GM12878 (cell line): Measurements from ENCODE around the gene TMEM44.

Source experiments
- ASH2L ChIP-seq: fragments of 300-600, 200-600 bp; sonication (generic); IDR thresholded peaks from 2 replicates; pipeline ENCODE4 v1.6.1; 2017; ENCODE audit warnings: low read depth, mild to moderate bottlenecking, borderline replicate concordance
- CHD2 ChIP-seq: IDR thresholded peaks from 2 replicates; pipeline ENCODE4 v1.6.1; 2011; ENCODE audit warnings: low read depth, low read length, improper control_type of control experiment, borderline replicate concordance
- HDAC6 ChIP-seq: fragments of 200-600 bp; sonication (generic); IDR thresholded peaks from one replicate; pipeline ENCODE4 v1.8.0; 2017; ENCODE audit warnings: antibody characterized with exemption; ENCODE audit not compliant: unreplicated experiment
- NFIC ChIP-seq: IDR thresholded peaks from 2 replicates; pipeline ENCODE4 v1.6.1; 2012; ENCODE audit warnings: low read depth, mild to moderate bottlenecking, inconsistent platforms, low read length, moderate library complexity
- POLR2A ChIP-seq: IDR thresholded peaks from 2 replicates; pipeline ENCODE4 v1.6.1; 2011; ENCODE audit warnings: low read depth, mild to moderate bottlenecking, low read length
- POLR2AphosphoS5 ChIP-seq: IDR thresholded peaks from 2 replicates; pipeline ENCODE4 v1.6.1; 2011; ENCODE audit warnings: mild to moderate bottlenecking, low read length, inconsistent platforms
- RB1 ChIP-seq: fragments of 450-650 bp; formaldehyde crosslinking; IDR thresholded peaks from 2 replicates; pipeline ENCODE4 v1.6.1; 2017; ENCODE audit warnings: mild to moderate bottlenecking, borderline replicate concordance
- REST ChIP-seq: IDR thresholded peaks from 2 replicates; pipeline ENCODE4 v1.6.1; 2012; ENCODE audit warnings: mild to moderate bottlenecking, low read depth, low read length
- TCF7 ChIP-seq: IDR thresholded peaks from 2 replicates; pipeline ENCODE4 v1.6.1; 2014; ENCODE audit warnings: antibody characterized with exemption, borderline replicate concordance
- YY1 ChIP-seq: IDR thresholded peaks from 2 replicates; pipeline ENCODE4 v1.6.1; 2011; ENCODE audit warnings: low read depth, mild to moderate bottlenecking, low read length
- ZSCAN29 ChIP-seq: fragments of 450-650 bp; IDR thresholded peaks from 2 replicates; pipeline ENCODE4 v1.6.1; 2017; ENCODE audit warnings: mild to moderate bottlenecking, moderate library complexity
- TF ChIP-seq, protein P1 (sequence below), 3 experiments: IDR thresholded peaks in 2 of 3; conservative IDR thresholded peaks in 1 of 3; 2 replicates each; pipeline ENCODE4 v1.5.1; 2011; ENCODE audit warnings: low read depth in 3 of 3, low read length in 3 of 3, mild to moderate bottlenecking in 3 of 3, control low read depth in 2 of 3, moderate library complexity in 2 of 3, inconsistent platforms in 1 of 3, mixed read lengths in 1 of 3; ENCODE audit not compliant: control insufficient read depth in 2 of 3, insufficient read depth in 1 of 3; ENCODE audit errors: extremely low read depth in 1 of 3
- TF ChIP-seq, protein P2 (sequence below): IDR thresholded peaks from 2 replicates; pipeline ENCODE4 v1.6.1; 2012; ENCODE audit warnings: low read depth, low read length, improper control_type of control experiment
- TF ChIP-seq, protein P3 (sequence below): fragments of 450-650 bp; IDR thresholded peaks from 2 replicates; pipeline ENCODE4 v1.6.1; 2017; ENCODE audit warnings: mild to moderate bottlenecking, moderate library complexity

- TF ChIP-seq, protein P1, sequence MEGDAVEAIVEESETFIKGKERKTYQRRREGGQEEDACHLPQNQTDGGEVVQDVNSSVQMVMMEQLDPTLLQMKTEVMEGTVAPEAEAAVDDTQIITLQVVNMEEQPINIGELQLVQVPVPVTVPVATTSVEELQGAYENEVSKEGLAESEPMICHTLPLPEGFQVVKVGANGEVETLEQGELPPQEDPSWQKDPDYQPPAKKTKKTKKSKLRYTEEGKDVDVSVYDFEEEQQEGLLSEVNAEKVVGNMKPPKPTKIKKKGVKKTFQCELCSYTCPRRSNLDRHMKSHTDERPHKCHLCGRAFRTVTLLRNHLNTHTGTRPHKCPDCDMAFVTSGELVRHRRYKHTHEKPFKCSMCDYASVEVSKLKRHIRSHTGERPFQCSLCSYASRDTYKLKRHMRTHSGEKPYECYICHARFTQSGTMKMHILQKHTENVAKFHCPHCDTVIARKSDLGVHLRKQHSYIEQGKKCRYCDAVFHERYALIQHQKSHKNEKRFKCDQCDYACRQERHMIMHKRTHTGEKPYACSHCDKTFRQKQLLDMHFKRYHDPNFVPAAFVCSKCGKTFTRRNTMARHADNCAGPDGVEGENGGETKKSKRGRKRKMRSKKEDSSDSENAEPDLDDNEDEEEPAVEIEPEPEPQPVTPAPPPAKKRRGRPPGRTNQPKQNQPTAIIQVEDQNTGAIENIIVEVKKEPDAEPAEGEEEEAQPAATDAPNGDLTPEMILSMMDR (IDR thresholded peaks at IDR 0.05 in 2 of 3, conservative IDR thresholded peaks at IDR 0.05 in 1 of 3; ENCODE audit: control insufficient read depth in 2 of 3, extremely low read depth in 1 of 3, insufficient read depth in 1 of 3, low read depth in 3 of 3, low read length in 3 of 3) = no peak
- TF ChIP-seq, protein P2, sequence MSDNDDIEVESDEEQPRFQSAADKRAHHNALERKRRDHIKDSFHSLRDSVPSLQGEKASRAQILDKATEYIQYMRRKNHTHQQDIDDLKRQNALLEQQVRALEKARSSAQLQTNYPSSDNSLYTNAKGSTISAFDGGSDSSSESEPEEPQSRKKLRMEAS = no peak
- no peak for TF ChIP-seq ZSCAN29
- TF ChIP-seq YY1 = no peak
- no peak for TF ChIP-seq HDAC6
- no peak for TF ChIP-seq POLR2A
- no peak for TF ChIP-seq POLR2AphosphoS5
- TF ChIP-seq RB1 = no peak
- TF ChIP-seq NFIC = no peak
- no peak for TF ChIP-seq REST
- TF ChIP-seq CHD2 = no peak
- TF ChIP-seq ASH2L = no peak
- TF ChIP-seq, protein P3, sequence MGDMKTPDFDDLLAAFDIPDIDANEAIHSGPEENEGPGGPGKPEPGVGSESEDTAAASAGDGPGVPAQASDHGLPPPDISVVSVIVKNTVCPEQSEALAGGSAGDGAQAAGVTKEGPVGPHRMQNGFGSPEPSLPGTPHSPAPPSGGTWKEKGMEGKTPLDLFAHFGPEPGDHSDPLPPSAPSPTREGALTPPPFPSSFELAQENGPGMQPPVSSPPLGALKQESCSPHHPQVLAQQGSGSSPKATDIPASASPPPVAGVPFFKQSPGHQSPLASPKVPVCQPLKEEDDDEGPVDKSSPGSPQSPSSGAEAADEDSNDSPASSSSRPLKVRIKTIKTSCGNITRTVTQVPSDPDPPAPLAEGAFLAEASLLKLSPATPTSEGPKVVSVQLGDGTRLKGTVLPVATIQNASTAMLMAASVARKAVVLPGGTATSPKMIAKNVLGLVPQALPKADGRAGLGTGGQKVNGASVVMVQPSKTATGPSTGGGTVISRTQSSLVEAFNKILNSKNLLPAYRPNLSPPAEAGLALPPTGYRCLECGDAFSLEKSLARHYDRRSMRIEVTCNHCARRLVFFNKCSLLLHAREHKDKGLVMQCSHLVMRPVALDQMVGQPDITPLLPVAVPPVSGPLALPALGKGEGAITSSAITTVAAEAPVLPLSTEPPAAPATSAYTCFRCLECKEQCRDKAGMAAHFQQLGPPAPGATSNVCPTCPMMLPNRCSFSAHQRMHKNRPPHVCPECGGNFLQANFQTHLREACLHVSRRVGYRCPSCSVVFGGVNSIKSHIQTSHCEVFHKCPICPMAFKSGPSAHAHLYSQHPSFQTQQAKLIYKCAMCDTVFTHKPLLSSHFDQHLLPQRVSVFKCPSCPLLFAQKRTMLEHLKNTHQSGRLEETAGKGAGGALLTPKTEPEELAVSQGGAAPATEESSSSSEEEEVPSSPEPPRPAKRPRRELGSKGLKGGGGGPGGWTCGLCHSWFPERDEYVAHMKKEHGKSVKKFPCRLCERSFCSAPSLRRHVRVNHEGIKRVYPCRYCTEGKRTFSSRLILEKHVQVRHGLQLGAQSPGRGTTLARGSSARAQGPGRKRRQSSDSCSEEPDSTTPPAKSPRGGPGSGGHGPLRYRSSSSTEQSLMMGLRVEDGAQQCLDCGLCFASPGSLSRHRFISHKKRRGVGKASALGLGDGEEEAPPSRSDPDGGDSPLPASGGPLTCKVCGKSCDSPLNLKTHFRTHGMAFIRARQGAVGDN = no peak
- TF ChIP-seq TCF7 = no peak
Observed at GRCh38 chr3:194582196-194582905, 50.9 kb downstream of the TMEM44 start.
